PFSK-1 (cell line): ENCODE results near the gene ADD2. TPM values are rescaled to one million over a fixed set of nuclear protein-coding genes. Genes with fewer than 3 reads are reported as not detected.

Experiments used
- FOXP2 ChIP-seq: optimal IDR thresholded peaks from 2 replicates; pipeline ENCODE3; 2011; ENCODE audit warnings: borderline replicate concordance, control low read depth, inconsistent platforms; ENCODE audit not compliant: insufficient read depth; ENCODE audit errors: extremely low read length, extremely low read depth
- POLR2AphosphoS5 ChIP-seq: IDR thresholded peaks from 2 replicates; pipeline ENCODE4 v1.6.1; 2012; ENCODE audit warnings: low read depth, mild to moderate bottlenecking, control low read depth, low read length, moderate library complexity
- SIN3A ChIP-seq: IDR thresholded peaks from 2 replicates; pipeline ENCODE4 v1.6.1; 2012; ENCODE audit warnings: mild to moderate bottlenecking, low read length, moderate library complexity, borderline replicate concordance; ENCODE audit not compliant: insufficient read depth
- TAF1 ChIP-seq: IDR thresholded peaks from 2 replicates; pipeline ENCODE4 v1.6.1; 2012; ENCODE audit warnings: low read length, control low read depth, borderline replicate concordance; ENCODE audit not compliant: insufficient read depth
- polyA plus RNA-seq: library from polyadenylated mRNA; unstranded; fragments of >200 nt; gene quantifications from one replicate; pipeline ENCODE4 v1.2.1, GENCODE V29; 2012; ENCODE audit warnings: low read depth, missing spikeins; ENCODE audit not compliant: insufficient read length
- TF ChIP-seq, protein P1 (sequence below), 2 experiments: IDR thresholded peaks; 2 replicates each; pipeline versions ENCODE4 v1.6.1 to v1.8.0; 2011 to 2012; ENCODE audit warnings: low read depth in 2 of 2, low read length in 2 of 2, control low read depth in 1 of 2, inconsistent platforms in 1 of 2, mild to moderate bottlenecking in 1 of 2, moderate library complexity in 1 of 2; ENCODE audit not compliant: insufficient read depth in 1 of 2

ADD2 gene, protein sequence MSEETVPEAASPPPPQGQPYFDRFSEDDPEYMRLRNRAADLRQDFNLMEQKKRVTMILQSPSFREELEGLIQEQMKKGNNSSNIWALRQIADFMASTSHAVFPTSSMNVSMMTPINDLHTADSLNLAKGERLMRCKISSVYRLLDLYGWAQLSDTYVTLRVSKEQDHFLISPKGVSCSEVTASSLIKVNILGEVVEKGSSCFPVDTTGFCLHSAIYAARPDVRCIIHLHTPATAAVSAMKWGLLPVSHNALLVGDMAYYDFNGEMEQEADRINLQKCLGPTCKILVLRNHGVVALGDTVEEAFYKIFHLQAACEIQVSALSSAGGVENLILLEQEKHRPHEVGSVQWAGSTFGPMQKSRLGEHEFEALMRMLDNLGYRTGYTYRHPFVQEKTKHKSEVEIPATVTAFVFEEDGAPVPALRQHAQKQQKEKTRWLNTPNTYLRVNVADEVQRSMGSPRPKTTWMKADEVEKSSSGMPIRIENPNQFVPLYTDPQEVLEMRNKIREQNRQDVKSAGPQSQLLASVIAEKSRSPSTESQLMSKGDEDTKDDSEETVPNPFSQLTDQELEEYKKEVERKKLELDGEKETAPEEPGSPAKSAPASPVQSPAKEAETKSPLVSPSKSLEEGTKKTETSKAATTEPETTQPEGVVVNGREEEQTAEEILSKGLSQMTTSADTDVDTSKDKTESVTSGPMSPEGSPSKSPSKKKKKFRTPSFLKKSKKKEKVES
- polyA plus RNA-seq, result 0.34 TPM

DNA sequence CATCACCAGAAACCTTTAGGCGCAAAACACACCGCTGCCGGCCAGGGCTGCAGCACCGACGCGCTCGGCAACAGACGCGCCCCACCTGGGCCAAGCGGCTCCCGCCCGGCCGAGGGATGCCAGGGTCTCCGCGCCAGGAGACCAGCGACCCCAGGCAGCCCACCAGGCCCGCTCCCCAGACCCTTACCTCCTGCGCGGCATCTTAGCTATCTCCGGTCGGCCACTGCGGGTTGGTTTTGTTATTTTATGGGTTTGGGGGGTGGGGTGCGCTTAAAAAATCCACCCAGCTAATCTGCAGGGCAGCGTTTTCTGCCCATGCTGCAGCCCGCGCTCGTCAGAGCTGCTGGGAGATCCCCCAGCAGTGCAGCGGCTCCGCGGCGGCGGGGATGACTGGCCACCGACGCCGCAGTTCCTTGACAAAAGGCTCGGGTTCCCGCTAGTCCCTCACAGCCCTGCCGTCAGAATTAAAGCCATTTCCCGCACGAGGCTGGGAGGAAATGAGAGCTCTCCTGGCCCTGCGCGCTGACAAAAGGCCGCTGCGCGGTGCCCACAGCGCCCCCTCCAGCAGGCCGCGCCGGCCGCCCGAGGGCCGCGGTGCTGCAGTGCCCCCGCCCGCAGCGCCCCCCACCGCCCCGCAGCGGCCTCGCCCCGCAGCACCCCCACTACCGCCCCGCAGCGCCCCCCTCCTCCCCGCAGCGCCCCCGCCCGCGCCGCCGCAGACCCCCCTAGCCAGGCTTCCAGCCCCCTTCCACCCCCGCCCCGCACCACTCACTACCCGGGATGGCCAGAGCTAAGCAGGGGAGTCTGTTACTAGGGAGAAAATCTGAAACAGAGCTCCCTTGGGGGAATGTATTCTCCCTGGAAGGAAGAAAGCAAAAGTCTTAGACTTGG is at the start of gene ADD2:
Gene ADD2, minus strand, starts transcription at position 502 of the 891 bp plus-strand sequence. CDS start 61,792 bp downstream, outside the sequence.
- no peak for TF ChIP-seq POLR2AphosphoS5
- no peak for TF ChIP-seq FOXP2

DNA sequence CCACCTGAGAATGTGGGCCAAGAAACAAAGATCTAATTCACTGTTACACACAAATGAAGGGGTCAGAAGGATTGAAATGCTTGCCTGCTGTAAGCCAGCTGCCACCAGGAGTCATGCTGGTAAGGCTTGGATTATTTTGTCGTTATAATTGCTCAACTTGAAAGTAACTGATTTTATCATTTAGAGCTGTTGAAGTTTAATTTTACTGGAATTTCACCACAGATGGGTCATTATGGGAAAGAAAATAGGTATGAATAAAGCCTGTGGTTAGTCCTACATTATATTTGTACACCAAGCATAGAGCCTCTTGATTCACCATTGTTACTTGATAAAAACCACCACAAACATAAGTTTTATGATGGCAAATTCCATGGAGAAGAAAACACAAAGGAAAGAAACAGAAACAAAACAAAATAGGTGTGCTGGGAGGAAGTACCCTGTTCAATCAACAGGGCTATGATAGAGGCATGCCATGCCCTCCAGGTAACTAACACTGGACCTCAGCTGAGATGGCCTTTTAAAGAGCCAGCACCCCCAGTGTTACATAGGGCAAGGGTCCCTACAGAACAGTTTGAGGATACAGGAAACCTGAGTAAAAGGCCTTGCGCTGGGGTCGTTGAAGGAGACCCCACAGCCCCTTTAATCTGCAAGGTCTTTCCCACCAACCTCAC is 49.4 kb upstream of the ADD2 start:
- TF ChIP-seq POLR2AphosphoS5 (no peak), TAF1 (no peak), FOXP2 (no peak), SIN3A (no peak)

DNA sequence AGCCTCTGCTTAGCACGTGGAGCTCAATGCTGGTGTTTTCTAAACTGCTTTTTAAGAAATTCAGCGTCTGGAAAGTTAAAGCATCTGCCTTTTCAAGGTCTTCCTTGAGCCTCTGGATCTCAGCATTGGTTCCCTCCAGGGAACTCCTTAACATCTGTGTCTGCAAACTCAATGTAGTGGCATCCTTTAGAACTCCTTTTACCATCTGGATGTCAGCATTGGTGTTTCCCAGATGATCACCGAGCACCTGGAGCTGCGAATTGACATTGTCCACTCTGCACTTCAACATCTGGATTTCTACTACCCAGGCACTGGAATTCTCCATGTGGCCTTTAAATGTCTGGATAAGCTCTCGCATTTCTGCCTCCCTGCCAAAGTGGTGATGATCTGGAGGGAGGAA is 48.7 kb upstream of the ADD2 start:
- TF ChIP-seq SIN3A, result no peak
- TF ChIP-seq, protein P1, sequence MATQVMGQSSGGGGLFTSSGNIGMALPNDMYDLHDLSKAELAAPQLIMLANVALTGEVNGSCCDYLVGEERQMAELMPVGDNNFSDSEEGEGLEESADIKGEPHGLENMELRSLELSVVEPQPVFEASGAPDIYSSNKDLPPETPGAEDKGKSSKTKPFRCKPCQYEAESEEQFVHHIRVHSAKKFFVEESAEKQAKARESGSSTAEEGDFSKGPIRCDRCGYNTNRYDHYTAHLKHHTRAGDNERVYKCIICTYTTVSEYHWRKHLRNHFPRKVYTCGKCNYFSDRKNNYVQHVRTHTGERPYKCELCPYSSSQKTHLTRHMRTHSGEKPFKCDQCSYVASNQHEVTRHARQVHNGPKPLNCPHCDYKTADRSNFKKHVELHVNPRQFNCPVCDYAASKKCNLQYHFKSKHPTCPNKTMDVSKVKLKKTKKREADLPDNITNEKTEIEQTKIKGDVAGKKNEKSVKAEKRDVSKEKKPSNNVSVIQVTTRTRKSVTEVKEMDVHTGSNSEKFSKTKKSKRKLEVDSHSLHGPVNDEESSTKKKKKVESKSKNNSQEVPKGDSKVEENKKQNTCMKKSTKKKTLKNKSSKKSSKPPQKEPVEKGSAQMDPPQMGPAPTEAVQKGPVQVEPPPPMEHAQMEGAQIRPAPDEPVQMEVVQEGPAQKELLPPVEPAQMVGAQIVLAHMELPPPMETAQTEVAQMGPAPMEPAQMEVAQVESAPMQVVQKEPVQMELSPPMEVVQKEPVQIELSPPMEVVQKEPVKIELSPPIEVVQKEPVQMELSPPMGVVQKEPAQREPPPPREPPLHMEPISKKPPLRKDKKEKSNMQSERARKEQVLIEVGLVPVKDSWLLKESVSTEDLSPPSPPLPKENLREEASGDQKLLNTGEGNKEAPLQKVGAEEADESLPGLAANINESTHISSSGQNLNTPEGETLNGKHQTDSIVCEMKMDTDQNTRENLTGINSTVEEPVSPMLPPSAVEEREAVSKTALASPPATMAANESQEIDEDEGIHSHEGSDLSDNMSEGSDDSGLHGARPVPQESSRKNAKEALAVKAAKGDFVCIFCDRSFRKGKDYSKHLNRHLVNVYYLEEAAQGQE (IDR thresholded peaks at IDR 0.05; ENCODE audit: insufficient read depth in 1 of 2, low read depth in 2 of 2, low read length in 2 of 2), result no peak

DNA sequence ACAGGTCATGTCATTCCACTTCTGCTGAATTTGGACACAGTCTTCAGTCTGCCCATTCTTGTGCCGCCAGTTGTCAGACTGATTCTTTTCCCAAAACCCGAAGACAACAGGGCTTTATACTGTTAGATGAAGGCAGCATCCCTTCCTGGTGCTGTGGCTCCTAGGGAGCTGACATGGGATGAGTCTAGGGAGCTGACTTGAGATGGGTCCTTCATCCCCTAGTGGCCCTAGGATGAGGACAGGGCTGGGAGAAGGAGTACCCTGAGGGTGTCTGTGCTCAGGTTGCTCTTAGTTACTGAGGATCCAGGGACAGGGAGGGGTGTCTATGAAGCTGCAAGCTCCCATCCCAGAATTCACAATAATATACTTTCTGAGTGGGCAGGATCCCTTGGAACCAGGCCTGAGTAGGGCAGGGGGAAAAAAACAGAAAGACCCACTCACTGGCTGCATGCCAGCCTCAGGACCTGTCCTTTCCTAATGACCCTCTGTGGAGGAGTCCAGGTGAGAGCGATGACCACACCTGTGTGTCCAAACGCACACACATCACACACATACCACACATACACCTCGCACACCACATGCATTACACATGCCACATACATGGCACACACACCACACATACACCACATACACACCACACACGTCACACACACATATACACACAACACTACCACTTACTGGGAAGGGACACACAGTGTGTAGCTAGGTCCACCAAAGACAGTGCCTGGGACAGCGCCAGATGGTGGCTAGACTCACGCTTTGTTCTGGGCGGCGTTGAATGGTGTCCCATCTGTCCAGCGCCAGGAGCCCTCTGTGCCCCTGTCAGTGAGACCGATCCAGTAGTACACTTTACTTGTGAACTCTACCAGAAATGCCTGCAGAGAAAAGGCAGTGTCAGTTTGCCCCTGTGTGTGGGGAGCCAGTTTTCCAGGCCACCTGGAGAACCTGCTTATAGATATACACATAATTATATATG is 41.3 kb upstream of the ADD2 start:
- no peak for TF ChIP-seq TAF1
- no peak for TF ChIP-seq SIN3A
- TF ChIP-seq POLR2AphosphoS5, result no peak
- TF ChIP-seq, protein P1 (IDR thresholded peaks at IDR 0.05; ENCODE audit: insufficient read depth in 1 of 2, low read depth in 2 of 2, low read length in 2 of 2), result no peak
- no peak for TF ChIP-seq FOXP2

DNA sequence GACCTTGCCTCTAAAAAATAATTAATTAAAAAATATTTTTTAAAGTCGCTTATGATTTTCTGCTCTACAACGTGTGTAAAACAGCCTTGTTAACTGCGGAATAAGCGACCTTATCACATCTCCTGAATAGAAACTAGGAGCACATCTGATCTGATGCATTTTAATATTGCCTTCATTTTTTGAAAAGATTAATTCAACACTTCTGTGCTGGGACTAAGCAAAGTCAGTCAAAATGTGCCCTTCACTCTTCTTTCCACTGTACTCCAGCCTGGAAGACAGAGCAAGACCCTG is 39.8 kb upstream of the ADD2 start:
- TF ChIP-seq TAF1 (no peak), POLR2AphosphoS5 (no peak), SIN3A (no peak), FOXP2 (no peak)
- TF ChIP-seq, protein P1 (IDR thresholded peaks at IDR 0.05; ENCODE audit: insufficient read depth in 1 of 2, low read depth in 2 of 2, low read length in 2 of 2), result no peak
